ENCODE data around the gene RRP15. TPM values are rescaled to one million over a fixed set of nuclear protein-coding genes. Genes with fewer than 3 reads are reported as not detected.
A peak's percentile ranks its signal among the peaks of the same experiment; 100 is the strongest.

The RRP15 gene
- total and polyA plus RNA-seq, 11 donors: 4.1 to 25.3 (median 17.6) TPM

GRCh38 chr1:218357211-218357892 is 72.3 kb downstream of the RRP15 start:
- TF ChIP-seq POLR2A (IDR thresholded peaks at IDR 0.05) (no peak), CTCF (IDR thresholded peaks at IDR 0.05) (no peak)
- H3K4me1 ChIP-seq: peaks cover 0 to 30% (median 12%) of the 10 kb centered on the region in 12 donors
- 63 to 83% (median 71%) methylated on average over 10 of the region's 10 CpGs for WGBS, 4 donors
- H3K27me3 ChIP-seq: no peaks in the 10 kb centered on the region
- peaks cover 0 to 2% (median 0%) of the 10 kb centered on the region in 9 donors for H3K36me3 ChIP-seq
- intact Hi-C loops (cut with DNase I): no loop called here
- DNase-seq: no peak
- H3K4me3 ChIP-seq: peak overlapping the region in 2 of 12 donors; percentile 10 to 17
- H3K9me3 ChIP-seq: no peaks in the 10 kb centered on the region
- peak in 3 of 4 donors; percentile 39 to 51 (median 43) for ATAC-seq
- H3K27ac ChIP-seq: peak overlapping the region in 11 of 12 donors; percentile 14 to 71 (median 42)

- no peak for ATAC-seq
Observed at GRCh38 chr1:218357893-218358232, 72.8 kb downstream of the RRP15 start.

GRCh38 chr1:218361298-218362065 is 76.4 kb downstream of the RRP15 start:
- ATAC-seq (peak in 2 of 4 donors; percentile 59 to 62), DNase-seq (peak in 1 of 5 donors; percentile 39)
- TF ChIP-seq POLR2A (IDR thresholded peaks at IDR 0.05): no peak
- TF ChIP-seq CTCF (IDR thresholded peaks at IDR 0.05): peak; percentile 26 to 69 (median 54)
- Histone ChIP-seq H3K9me3 (no peaks in the 10 kb centered on the region), H3K4me3 (no peak overlapping the region), H3K4me1 (peaks cover 0 to 50% (median 15%) of the 10 kb centered on the region in 12 donors), H3K36me3 (peaks cover 0 to 4% (median 0%) of the 10 kb centered on the region in 9 donors), H3K27me3 (no peaks in the 10 kb centered on the region), H3K27ac (peak overlapping the region in 4 of 12 donors; percentile 6 to 22 (median 8))
- WGBS, 4 donors: 61 to 68% (median 62%) methylated on average over 7 of the region's 7 CpGs
- intact Hi-C loops (cut with DNase I): loop anchor here in 5 of 10 donors (5.0 to 10.0 kb wide), 3 partner anchors 103 to 163 kb away; no protein-coding TSS in a partner anchor

More at GRCh38 chr1:218357893-218358232, 72.8 kb downstream of the RRP15 start:
- DNase-seq: no peak
- TF ChIP-seq POLR2A (IDR thresholded peaks at IDR 0.05): no peak
- no peak for TF ChIP-seq CTCF (IDR thresholded peaks at IDR 0.05)
- Histone ChIP-seq H3K27me3 (no peaks in the 10 kb centered on the region), H3K9me3 (no peaks in the 10 kb centered on the region), H3K4me3 (peak overlapping the region in 2 of 12 donors; percentile 10 to 17), H3K36me3 (peaks cover 0 to 2% (median 0%) of the 10 kb centered on the region in 9 donors), H3K27ac (peak overlapping the region in 11 of 12 donors; percentile 14 to 71 (median 42)), H3K4me1 (peaks cover 0 to 31% (median 12%) of the 10 kb centered on the region in 12 donors)
- WGBS, 4 donors: 46 to 59% (median 52%) methylated on average over 3 of the region's 3 CpGs
- intact Hi-C loops (cut with DNase I): no loop called here
